GM12891 (cell line): ENCODE results near the gene BTBD3.

Experiments used
- POLR2A ChIP-seq: IDR thresholded peaks from 2 replicates; pipeline ENCODE4 v1.6.1; 2011; ENCODE audit warnings: low read depth, low read length, control low read depth
- POLR2AphosphoS5 ChIP-seq: IDR thresholded peaks from 2 replicates; pipeline ENCODE4 v1.6.1; 2011; ENCODE audit warnings: low read depth, low read length, control low read depth
- TAF1 ChIP-seq: IDR thresholded peaks from 2 replicates; pipeline ENCODE4 v1.6.1; 2011; ENCODE audit warnings: low read depth, low read length, control low read depth

GRCh38 chr20:11966186-11966585 is 48.5 kb downstream of the BTBD3 start:
- TF ChIP-seq POLR2A (no peak), TAF1 (no peak), POLR2AphosphoS5 (no peak)
